H1 (cell line): ENCODE measurements around the gene FBXL17. TPM values are rescaled to one million over a fixed set of nuclear protein-coding genes. Genes with fewer than 3 reads are reported as not detected.

ENCODE experiments used
- CHD1 ChIP-seq: IDR thresholded peaks from 2 replicates; pipeline ENCODE4 v1.6.1; 2012; ENCODE audit warnings: low read depth, low read length, improper control_type of control experiment
- EZH2 ChIP-seq: fragments of 200-600 bp; sonication (generic); IDR thresholded peaks from 2 replicates; pipeline ENCODE4 v1.7.1; 2012; ENCODE audit warnings: low read depth, mild to moderate bottlenecking, moderate library complexity, low read length, inconsistent platforms; ENCODE audit not compliant: severe bottlenecking
- USF2 ChIP-seq: IDR thresholded peaks from 2 replicates; pipeline ENCODE4 v1.6.1; 2011; ENCODE audit warnings: low read length, improper control_type of control experiment
- polyA plus RNA-seq, 7 experiments: library from polyadenylated mRNA; depleted of rRNA in 3 of 7; stranded (reverse) in 5 of 7; unstranded in 2 of 7; fragments of >200 nt in 5 of 7; fragments of 200-250 nt in 2 of 7; gene quantifications; 1 replicate in 5 of 7; 2 replicates in 1 of 7; 4 replicates in 1 of 7; pipeline versions ENCODE4 v1.2.1 to v1.2.3, GENCODE V29; 2011 to 2013; ENCODE audit warnings: missing spikeins in 2 of 7, mixed read lengths in 2 of 7
- total RNA-seq: library from RNA; stranded (reverse); fragmentation: NEBNext Ultra II Directional; extraction: Animal tissue kit (Norgen Biotek cat#: 25700); gene quantifications from 2 replicates; pipeline ENCODE4 v1.2.1, GENCODE V29; 2021

Gene FBXL17
- total and polyA plus RNA-seq, 2 of the 8 experiments (the other 6 are each of a cell fraction or from before 2014, with no cell fraction given) = 0.35 to 4.3 TPM

- TF ChIP-seq EZH2 (no peak), USF2 (no peak), CHD1 (no peak)
Measured at GRCh38 chr5:108326982-108327381, 54.9 kb downstream of the FBXL17 start (continued).
